Panc1 (cell line): Measurements from ENCODE around the gene MBTPS1. TPM values are rescaled to one million over a fixed set of nuclear protein-coding genes. Genes with fewer than 3 reads are reported as not detected.

ENCODE experiments used
- ATAC-seq: fragments of 200-7000 bp; cut with Tn5 transposase; 2 replicates; pipeline ENCODE4 v1.9.1; 2020; ENCODE audit warnings: mild to moderate bottlenecking, moderate library complexity
- BruUV-seq: library from RNA; stranded (reverse); fragments of 400-500 nt; replicated peaks from 2 replicates; lab custom pipeline; 2021; lab: Mats Ljungman, UMichigan
- CTCF ChIA-PET: fragments of 300-600 bp; sonication (Branson Sonifier 250); formaldehyde crosslinking; loops from one replicate; lab custom pipeline; 2022; ENCODE audit warnings: antibody characterized with exemption; lab: Charles Lee
- POLR2A ChIA-PET: fragments of 300-600 bp; sonication (Branson Sonifier 250); formaldehyde crosslinking; loops from one replicate; lab custom pipeline; 2022; ENCODE audit warnings: antibody characterized with exemption; lab: Charles Lee
- DNase-seq: peaks from one replicate; pipeline ENCODE4 v3.0.0-alpha.2; 2010; ENCODE audit warnings: low read depth, low spot score
- H3K27ac ChIP-seq: 2 replicates; pipeline ENCODE4 v1.5.1; 2011; ENCODE audit warnings: mild to moderate bottlenecking, low read length, inconsistent platforms
- H3K27me3 ChIP-seq: fragments of 200-500 bp; sonication (Bioruptor generic); 2 replicates; pipeline ENCODE4 v1.6.0; 2014; ENCODE audit warnings: low read length, inconsistent platforms; ENCODE audit not compliant: control insufficient read depth, insufficient read depth
- H3K36me3 ChIP-seq: fragments of 200-500 bp; sonication (Bioruptor generic); 2 replicates; pipeline ENCODE4 v1.5.1; 2014; ENCODE audit warnings: inconsistent platforms, mild to moderate bottlenecking, low read length, moderate library complexity; ENCODE audit not compliant: control insufficient read depth, insufficient read depth
- H3K4me1 ChIP-seq: 2 replicates; pipeline ENCODE4 v1.5.1; 2011; ENCODE audit warnings: inconsistent platforms, mild to moderate bottlenecking, low read length, moderate library complexity; ENCODE audit not compliant: control insufficient read depth, insufficient read depth
- H3K4me3 ChIP-seq, 2 experiments: 2 replicates each; pipeline ENCODE4 v1.5.1; 2011 to 2012; ENCODE audit warnings: low read depth in 2 of 2, low read length in 2 of 2, mild to moderate bottlenecking in 2 of 2, inconsistent platforms in 1 of 2, moderate library complexity in 1 of 2
- H3K9me3 ChIP-seq: fragments of 200-500 bp; sonication (Bioruptor generic); 2 replicates; pipeline ENCODE4 v1.5.1; 2014; ENCODE audit warnings: low read depth, mild to moderate bottlenecking, inconsistent platforms, low read length, moderate library complexity; ENCODE audit not compliant: control insufficient read depth, insufficient read depth
- POLR2AphosphoS5 ChIP-seq: IDR thresholded peaks from 2 replicates; pipeline ENCODE4 v1.6.1; 2012; ENCODE audit warnings: mild to moderate bottlenecking, low read depth, low read length, moderate library complexity
- SIN3A ChIP-seq: IDR thresholded peaks from 2 replicates; pipeline ENCODE4 v1.6.1; 2012; ENCODE audit warnings: low read depth, mild to moderate bottlenecking, low read length, moderate library complexity, borderline replicate concordance; ENCODE audit not compliant: insufficient read depth
- TCF7L2 ChIP-seq: IDR thresholded peaks from 2 replicates; pipeline ENCODE4 v1.6.1; 2011; ENCODE audit warnings: mild to moderate bottlenecking, low read depth, low read length, inconsistent platforms
- in situ Hi-C: cut with HindIII; loops from 2 replicates; pipeline ENCODE4 v1.10.0; 2016; ENCODE audit warnings: low sequenced_read_pairs, low pct_unique_long_range_greater_than_20kb
- intact Hi-C: fragments of 100-400 bp; cut with micrococcal nuclease; formaldehyde crosslinking; loops from one replicate; pipeline ENCODE4 v1.10.0; 2022; ENCODE audit not compliant: unreplicated experiment
- total RNA-seq: library from RNA; stranded (reverse); gene quantifications from one replicate; pipeline ENCODE4 v1.2.1, GENCODE V29; 2021; ENCODE audit not compliant: unreplicated experiment
- TF ChIP-seq, protein P1 (sequence below), 2 experiments: IDR thresholded peaks; 2 replicates each; pipeline ENCODE4 v1.6.1; 2011 to 2012; ENCODE audit warnings: low read depth in 2 of 2, control low read depth in 1 of 2, low read length in 1 of 2, mild to moderate bottlenecking in 1 of 2, moderate library complexity in 1 of 2; ENCODE audit not compliant: insufficient read depth in 1 of 2
- TF ChIP-seq, protein P2 (sequence below): fragments of 450-650 bp; IDR thresholded peaks from 2 replicates; pipeline ENCODE4 v1.5.1; 2017; ENCODE audit warnings: mild to moderate bottlenecking

Gene MBTPS1
- total RNA-seq, 1 experiment from 2014 or later, result 66.8 TPM

DNA sequence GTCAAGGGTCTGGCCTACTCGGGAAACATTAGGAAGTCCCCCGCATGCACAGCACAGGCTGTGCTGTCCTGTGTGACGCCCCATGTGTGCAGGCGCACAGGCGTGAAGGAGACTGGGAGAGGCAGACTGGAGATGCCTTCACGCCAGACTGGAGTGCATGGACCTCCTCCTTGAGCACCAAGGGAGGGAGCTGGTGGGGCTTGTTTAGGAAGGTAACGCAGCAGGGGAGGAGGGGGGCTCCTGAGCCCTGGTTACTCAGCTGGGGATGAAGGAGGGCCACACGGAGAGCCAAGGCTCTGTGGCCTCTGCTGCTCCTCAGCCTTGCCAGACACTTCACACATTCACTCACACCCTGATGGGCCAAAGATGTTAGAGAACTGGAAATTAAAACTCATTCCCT is 20.5 kb upstream of the MBTPS1 start:
- in situ Hi-C loops (no loop called here), intact Hi-C loops (no loop called here)
- H3K36me3 ChIP-seq, result no peaks in the 10 kb centered on the region
- POLR2A ChIA-PET, result no interaction called here
- no peak for DNase-seq
- no peaks in the 10 kb centered on the region for H3K27me3 ChIP-seq
- no peak overlapping the region for H3K4me3 ChIP-seq
- ATAC-seq, result no peak
- no TSS peak for BruUV-seq
- CTCF ChIA-PET, result no interaction called here
- no peaks in the 10 kb centered on the region; the same call in 1 of the 2 replicates for H3K4me1 ChIP-seq
- no peak overlapping the region for H3K27ac ChIP-seq
- no peak for TF ChIP-seq POLR2AphosphoS5
- TF ChIP-seq, protein P1, sequence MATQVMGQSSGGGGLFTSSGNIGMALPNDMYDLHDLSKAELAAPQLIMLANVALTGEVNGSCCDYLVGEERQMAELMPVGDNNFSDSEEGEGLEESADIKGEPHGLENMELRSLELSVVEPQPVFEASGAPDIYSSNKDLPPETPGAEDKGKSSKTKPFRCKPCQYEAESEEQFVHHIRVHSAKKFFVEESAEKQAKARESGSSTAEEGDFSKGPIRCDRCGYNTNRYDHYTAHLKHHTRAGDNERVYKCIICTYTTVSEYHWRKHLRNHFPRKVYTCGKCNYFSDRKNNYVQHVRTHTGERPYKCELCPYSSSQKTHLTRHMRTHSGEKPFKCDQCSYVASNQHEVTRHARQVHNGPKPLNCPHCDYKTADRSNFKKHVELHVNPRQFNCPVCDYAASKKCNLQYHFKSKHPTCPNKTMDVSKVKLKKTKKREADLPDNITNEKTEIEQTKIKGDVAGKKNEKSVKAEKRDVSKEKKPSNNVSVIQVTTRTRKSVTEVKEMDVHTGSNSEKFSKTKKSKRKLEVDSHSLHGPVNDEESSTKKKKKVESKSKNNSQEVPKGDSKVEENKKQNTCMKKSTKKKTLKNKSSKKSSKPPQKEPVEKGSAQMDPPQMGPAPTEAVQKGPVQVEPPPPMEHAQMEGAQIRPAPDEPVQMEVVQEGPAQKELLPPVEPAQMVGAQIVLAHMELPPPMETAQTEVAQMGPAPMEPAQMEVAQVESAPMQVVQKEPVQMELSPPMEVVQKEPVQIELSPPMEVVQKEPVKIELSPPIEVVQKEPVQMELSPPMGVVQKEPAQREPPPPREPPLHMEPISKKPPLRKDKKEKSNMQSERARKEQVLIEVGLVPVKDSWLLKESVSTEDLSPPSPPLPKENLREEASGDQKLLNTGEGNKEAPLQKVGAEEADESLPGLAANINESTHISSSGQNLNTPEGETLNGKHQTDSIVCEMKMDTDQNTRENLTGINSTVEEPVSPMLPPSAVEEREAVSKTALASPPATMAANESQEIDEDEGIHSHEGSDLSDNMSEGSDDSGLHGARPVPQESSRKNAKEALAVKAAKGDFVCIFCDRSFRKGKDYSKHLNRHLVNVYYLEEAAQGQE (IDR thresholded peaks at IDR 0.05; ENCODE audit: insufficient read depth in 1 of 2, low read depth in 2 of 2, low read length in 1 of 2), result no peak
- TF ChIP-seq, protein P2, sequence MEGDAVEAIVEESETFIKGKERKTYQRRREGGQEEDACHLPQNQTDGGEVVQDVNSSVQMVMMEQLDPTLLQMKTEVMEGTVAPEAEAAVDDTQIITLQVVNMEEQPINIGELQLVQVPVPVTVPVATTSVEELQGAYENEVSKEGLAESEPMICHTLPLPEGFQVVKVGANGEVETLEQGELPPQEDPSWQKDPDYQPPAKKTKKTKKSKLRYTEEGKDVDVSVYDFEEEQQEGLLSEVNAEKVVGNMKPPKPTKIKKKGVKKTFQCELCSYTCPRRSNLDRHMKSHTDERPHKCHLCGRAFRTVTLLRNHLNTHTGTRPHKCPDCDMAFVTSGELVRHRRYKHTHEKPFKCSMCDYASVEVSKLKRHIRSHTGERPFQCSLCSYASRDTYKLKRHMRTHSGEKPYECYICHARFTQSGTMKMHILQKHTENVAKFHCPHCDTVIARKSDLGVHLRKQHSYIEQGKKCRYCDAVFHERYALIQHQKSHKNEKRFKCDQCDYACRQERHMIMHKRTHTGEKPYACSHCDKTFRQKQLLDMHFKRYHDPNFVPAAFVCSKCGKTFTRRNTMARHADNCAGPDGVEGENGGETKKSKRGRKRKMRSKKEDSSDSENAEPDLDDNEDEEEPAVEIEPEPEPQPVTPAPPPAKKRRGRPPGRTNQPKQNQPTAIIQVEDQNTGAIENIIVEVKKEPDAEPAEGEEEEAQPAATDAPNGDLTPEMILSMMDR, result no peak
- no peak for TF ChIP-seq SIN3A
- TF ChIP-seq TCF7L2, result no peak
- no peaks in the 10 kb centered on the region for H3K9me3 ChIP-seq

DNA sequence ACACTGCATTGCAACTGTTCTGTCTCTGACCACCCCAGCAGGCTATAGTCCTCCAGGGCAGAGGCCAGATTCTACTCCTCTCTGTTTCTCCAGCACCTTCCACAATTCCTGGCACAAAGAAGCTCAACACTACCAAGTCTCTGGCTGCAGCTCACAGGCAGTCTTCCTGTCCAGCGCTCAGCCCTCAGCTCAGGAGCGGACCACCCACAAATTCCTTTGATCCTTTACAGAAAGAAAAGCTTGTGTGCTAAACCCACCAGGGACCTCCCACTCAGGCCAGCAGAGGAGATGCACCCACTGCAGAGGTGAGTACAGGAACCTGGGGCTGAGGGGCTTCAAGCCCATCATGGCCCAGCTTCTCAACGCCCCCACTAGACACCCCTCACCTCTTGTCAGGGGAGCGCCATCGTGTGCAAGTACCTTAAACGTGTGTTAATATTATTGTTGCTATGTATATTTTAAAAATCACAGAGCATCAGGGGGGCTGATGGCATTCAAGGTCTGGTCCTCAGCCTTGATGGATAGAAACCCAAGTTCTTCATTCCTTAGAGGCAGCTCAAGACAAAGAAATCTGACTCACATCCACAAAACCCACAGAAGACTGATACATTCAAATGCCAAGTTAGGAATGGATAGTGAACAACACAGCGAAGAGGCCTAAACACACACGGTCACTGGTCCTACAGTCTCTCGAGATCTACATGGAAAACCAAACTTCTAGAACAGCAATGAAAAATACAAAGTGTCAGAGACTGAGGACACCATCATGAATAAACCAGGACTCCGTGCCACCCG is 19.8 kb upstream of the MBTPS1 start:
- no peak for DNase-seq
- no peak for ATAC-seq
- Histone ChIP-seq H3K36me3 (no peaks in the 10 kb centered on the region), H3K4me3 (no peak overlapping the region), H3K27me3 (no peaks in the 10 kb centered on the region), H3K9me3 (no peaks in the 10 kb centered on the region), H3K27ac (no peak overlapping the region), H3K4me1 (no peaks in the 10 kb centered on the region; the same call in 1 of the 2 replicates)
- in situ Hi-C loops, result no loop called here
- no TSS peak for BruUV-seq
- TF ChIP-seq SIN3A (no peak), TCF7L2 (no peak)
- TF ChIP-seq, protein P2, result no peak
- TF ChIP-seq, protein P1 (IDR thresholded peaks at IDR 0.05; ENCODE audit: insufficient read depth in 1 of 2, low read depth in 2 of 2, low read length in 1 of 2), result no peak
- intact Hi-C loops, result no loop called here
- ChIA-PET CTCF (no interaction called here), POLR2A (no interaction called here)
